Glomerular endothelial cell (primary cell): ENCODE results near the gene C19orf85. TPM values are rescaled to one million over a fixed set of nuclear protein-coding genes. Genes with fewer than 3 reads are reported as not detected.
"Not testable (repeated sequence)": the region's sequence is repeated elsewhere in the genome, so short reads cannot be mapped to it uniquely, and the experiment has no call there.

ENCODE experiments used
- DNase-seq: peaks from one replicate; pipeline ENCODE4 v3.0.0-alpha.2; 2011; ENCODE audit warnings: low read depth, low spot score; ENCODE audit errors: extremely low read depth
- total RNA-seq: library from RNA; depleted of rRNA; stranded (reverse); fragments of >200 nt; gene quantifications from 2 replicates; pipeline ENCODE4 v1.2.3, GENCODE V29; 2015

Gene C19orf85
- not detected in 2 replicates for total RNA-seq

DNA sequence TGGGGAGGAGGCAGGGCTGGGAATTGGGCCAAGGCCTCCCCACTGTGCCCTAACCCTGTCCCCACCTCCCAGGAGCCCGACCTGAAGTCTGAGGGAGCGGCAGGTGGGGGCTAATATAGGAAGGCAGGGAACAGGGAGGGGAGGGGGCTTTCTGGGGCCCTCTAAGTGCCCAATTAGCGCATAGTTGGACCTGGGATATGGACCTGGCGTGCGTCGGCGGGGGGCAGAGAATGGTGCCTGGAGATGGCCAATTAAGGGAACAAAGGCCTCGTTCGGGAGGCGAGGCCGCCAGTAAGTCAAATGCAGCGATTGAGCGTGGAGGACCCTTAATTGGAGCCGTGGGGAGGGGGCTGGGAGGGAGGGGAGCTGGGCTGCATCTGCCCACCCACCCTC is at the start of gene C19orf85:
TSS of gene C19orf85 (minus strand) at position 90 of the 393 bp plus-strand sequence. CDS start 197 bp downstream, outside the sequence.
- DNase-seq = no peak

- no peak for DNase-seq
These were observed 43.6 kb upstream of the C19orf85 start for GRCh38 chr19:55508120-55508519.

DNA sequence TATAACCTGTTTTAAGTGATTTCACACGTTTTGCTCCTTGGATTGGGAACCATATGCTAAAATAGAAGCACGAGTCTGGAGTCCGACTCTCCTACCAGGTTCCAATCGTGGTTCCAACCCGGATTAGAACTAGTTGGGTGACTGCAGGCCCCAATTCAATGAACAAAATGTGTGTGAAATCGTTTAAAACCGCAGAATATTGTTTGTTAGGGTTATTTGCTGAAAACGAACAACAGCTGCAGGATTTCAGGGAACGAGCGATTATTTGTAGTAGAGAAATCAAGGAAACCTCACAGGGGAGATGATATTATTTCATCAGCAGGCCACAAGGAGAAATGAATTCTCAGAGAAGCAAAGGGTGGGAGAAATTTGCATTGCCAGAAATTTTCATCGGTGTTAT is 40.4 kb upstream of the C19orf85 start:
- DNase-seq = no peak

DNA sequence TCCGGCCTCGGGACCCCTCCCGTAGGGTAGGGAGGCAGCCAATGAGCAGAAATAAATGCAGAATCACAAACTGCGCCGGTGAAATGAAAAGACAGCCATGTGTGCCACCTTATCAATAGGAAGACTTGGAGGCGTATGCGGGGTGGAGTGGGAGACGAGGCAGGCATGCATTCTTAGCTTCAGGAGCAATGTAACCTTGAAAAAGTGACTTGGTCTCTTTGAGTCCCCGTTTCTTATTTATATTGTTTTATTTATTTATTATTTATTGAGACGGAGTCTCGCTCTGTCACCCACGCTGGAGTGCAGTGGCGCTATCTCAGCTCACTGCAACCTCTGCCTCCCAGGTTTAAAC is 39.7 kb upstream of the C19orf85 start:
- DNase-seq = no peak

GRCh38 chr19:55503502-55504251 is 39.1 kb upstream of the C19orf85 start:
- DNase-seq = peak; percentile 68

GRCh38 chr19:55503157-55503501 is 38.6 kb upstream of the C19orf85 start:
- DNase-seq = no peak

- DNase-seq = no peak
These were observed 37.8 kb upstream of the C19orf85 start for GRCh38 chr19:55502197-55502952.

DNA sequence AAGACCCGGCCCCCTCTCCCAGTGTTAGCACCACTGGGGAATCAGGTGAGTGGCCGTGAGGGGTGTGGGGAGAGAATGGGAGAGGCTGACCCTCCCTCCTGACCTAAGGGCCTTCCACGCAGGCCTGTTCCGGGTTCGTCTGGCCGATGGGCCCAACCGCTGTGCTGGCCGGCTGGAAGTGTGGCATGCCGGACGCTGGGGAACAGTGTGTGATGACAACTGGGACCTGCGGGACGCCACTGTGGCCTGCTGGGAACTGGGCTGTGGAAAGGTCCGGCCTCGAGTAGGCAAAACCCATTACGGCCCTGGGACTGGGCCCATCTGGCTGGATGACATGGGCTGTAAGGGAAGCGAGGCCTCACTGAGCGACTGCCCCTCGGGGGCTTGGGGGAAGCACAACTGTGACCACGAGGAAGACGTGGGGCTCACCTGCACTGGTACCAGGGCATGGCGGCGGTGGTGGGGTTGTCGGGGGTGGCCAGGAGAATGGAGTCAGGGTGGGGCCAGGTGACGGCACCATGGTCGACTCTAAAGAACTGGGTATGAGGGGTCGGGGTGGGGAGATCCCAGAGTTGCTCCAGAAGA is 35.9 kb upstream of the C19orf85 start:
- no peak for DNase-seq

- no peak for DNase-seq
These were observed 33.8 kb upstream of the C19orf85 start for GRCh38 chr19:55498246-55498840.

DNA sequence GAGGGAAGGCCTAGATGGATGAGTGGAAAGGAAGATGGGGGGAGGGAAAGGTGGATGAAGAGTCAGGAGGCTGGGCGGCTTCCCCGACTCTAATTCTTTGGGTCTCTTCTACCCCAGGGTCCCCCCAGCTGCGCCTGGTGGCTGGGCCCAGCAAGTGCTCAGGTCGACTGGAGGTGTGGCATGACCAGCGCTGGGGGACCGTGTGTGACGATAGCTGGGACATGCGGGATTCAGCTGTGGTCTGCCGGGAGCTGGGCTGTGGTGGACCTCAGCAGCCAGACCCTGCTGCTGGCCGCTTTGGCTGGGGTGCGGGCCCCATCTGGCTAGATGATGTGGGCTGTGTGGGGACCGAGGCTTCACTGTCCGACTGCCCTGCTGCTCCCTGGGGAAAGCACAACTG is 33.2 kb upstream of the C19orf85 start:
- no peak for DNase-seq

GRCh38 chr19:55496820-55497219 is 32.3 kb upstream of the C19orf85 start:
- not testable (repeated sequence) for DNase-seq

DNA sequence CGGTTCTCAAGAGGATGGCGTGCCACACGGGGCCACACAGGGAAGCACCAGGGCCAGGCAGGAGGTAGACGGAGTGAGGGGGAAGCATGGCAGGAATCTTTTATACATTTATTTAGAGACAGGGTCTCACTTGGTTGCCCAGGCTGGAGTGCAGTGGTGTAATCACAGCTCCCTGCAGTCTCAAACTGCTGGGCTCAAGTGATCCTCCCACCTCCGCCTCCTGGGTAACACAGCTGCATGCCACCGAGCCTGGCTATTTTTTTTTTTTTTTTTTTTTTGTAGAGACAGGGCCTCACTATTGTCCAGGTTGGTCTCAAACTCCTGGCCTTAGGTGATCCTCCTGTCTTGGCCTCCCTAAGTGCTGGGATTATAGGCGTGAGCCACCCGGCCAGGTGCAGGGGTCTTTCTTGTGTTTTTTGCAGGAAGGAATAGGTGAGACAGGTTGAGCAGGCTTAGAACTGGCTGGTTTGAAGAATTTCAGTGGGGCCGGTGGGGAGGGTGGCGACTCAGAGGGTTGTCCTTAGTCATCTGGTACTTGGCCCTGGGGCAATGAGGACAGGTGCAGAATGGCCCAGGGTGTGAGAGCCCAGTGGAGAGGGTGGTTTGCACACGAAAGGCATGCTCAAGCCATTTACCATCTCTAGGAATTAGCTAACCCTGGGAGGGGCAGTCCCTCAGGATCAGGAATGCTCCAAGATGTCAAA is 31.2 kb upstream of the C19orf85 start:
- DNase-seq = no peak

DNA sequence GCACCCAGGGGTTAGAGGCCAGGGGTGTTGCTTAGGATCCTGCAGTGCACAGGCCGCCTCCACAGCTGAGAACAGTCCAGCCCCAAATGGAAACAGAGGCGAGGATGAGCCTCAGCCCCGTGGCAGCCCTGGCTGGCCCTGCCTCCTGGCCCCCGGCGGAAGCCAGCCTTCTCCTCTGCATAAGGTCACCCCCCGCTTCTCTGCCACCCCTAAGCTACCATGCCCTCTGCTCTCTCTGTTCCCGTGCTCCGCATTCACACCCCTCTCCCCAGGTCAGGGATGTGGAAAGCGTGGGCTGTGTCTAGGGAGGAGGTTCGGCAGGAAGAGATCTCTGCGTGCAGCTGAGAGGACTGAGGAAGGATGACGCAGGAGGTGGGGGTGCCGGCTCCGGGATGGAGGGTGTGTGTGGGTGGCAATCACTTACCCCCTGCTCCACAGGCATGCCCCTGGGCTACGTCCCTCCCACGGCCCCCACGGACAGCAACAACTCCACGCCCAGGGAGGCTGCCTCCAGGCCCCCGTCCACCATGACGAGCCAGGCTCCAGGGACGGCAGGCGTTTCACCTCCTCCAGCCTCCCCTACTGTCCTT is 29.7 kb upstream of the C19orf85 start:
- DNase-seq = no peak

DNA sequence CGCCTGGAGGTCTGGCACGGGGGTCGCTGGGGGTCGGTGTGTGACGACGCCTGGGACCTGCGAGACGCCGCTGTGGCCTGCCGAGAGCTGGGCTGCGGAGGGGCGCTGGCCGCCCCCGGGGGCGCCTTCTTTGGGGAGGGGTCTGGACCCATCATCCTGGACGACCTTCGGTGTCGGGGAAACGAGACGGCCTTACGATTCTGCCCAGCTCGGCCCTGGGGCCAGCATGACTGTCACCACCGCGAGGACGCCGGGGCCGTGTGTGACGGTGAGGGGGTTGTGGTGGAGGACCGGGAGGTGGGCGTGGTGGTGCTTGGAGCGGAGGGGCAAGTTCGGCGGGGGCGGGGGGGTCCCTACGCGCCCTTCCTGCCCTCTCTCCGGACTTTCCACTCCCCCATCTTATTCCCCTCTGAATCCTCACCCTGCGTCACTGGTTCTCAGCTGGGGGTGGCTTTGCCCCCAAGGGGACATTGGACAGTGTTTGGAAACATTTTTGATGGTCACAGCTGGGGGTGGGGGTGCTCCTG is 29.2 kb upstream of the C19orf85 start:
- DNase-seq = no peak

DNA sequence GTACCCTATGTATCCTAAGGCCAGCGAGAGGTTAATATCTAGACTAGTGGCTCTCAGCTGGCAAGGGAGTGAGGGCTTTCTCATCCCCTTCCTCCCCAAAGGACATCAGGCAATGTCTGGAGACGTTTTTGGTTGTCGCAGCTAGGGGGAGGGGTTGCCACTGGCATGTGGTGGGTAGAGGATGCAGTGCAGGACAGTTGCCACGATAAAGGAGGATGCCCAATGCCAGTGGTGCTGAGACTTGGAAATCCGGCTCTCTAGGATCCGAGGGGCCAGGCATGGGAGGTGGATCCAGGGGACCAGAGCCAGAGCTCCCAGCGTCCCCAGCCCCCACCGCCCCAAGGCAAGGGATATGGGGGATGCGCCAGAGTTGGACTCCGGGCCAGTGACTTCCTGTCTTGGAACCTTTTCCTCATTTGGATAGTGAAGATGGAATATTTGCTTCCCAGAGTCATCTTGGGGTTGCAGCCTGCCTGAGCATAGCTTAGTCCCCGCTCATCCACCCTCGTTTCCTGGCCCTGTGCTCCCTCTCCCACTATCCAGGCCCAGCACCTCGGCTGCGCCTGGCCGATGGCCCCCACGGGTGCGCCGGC is 28.6 kb upstream of the C19orf85 start:
- no peak for DNase-seq

DNA sequence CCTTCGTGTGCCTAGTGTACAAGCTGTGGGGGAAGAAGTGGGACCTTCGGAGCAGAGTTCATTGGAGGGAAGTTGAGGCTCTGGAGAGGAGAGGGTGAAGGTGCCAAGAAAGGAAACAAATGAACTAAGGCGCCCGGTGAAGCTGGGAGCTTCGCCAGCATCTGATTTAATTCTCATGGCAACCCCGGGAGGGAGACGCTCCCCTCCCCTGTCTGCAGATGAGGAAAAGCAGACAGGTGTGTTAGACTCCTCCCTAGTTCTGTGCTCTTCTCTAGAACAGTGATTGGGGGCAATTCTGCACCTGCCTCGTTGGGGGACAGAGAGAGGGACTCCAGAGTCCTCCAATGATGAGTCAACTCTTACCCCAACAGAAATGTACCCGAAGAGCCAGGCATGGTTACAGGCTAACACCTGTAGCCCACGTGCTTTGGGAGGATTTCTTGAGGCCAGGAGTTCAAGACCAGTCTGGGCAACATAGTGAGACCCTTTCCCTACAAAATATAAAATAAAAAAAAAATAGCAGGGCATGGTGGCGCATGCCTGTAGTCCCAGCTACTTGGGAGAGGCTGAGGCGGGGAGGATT is 27.9 kb upstream of the C19orf85 start:
- DNase-seq = no peak

DNA sequence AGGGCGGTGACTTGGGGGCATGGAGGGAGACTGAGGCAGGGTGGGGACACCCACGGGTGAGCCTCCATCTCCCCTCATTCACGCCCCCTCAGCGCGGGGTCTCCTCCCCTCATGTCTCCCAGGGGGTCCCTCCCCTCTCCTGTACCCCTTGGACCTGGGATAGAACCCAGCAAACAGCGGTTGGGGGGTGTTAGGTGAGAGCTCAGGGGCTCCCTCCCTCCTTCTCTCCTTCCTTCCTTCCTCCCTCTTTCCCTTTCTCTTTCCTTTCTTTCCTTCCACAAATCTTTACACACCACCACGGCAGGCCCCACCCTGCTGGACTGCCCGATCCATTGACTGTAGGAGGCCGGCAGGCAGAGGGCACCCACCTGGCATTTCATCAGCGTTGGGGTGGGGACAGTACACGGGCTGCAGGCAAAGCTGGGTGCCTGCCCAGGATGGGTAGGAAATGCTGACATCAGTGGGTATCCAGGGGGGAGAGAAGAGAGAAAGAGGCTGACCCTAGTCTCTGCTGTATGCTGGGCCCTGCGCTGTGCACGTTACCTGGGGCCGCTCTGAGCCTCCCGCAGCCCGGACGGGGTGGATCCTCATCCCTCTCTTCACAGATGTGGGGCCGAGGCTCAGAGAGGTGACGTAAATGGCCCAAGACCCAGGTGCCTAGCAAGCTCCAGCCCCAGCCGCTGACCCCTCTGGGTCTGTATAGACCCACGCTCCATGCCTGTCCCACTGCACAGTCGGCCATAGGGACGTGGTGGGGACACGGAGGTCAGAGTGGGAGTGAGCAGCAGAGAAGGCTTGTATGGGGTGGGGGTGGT is 27.2 kb upstream of the C19orf85 start:
- DNase-seq = no peak

DNA sequence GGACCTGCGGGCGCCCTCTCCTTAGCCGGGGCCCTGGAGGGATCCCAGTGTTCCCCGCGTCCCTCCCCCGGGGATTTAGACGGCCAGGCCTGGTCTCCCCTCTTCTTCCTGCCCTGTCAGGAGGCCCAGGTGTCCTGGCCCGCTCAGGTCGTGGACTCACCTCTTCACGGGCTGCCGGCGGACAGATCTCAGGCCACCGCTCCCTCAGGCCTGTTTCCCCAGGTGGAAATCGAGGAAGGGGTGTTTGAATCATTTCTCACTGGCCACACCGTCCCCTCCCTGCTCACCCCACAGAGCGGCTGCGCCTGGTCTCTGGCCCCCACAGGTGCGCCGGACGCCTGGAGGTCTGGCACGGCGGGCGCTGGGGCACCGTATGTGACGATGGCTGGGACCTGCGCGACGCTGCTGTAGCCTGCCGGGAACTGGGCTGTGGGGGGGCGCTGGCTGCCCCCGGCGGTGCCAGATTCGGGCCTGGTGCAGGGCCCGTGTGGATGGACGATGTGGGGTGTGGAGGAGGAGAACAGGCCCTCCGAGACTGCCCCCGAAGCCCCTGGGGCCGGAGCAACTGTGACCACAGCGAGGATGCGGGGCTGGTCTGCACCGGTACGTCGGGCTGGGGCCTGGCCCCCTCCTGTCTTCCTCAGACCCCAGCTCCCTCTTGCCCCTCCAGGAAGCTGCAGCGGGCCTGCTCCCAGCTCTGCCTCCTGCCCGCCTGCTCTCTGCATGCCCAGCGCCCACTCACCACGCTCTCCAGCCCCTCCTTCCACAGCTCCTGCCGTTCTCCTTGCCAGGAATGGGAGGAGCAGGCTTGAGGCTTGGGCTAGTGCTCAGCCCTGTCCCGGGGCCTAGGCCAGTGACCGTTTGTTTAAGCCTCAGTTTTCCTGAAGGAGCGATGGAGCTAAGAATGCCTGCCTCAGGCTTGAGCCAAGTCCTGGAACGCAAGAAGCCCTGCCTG is 26.2 kb upstream of the C19orf85 start:
- no peak for DNase-seq
